GM19035 (cell line): ENCODE measurements around the gene MYO1D.
"Not testable (repeated sequence)": the region's sequence is repeated elsewhere in the genome, so short reads cannot be mapped to it uniquely, and the experiment has no call there.

Experiments used
- ATAC-seq: cut with Tn5 transposase; IDR thresholded peaks from one replicate; pipeline ENCODE4 v1.9.1; 2021; ENCODE audit not compliant: unreplicated experiment

The MYO1D gene

DNA sequence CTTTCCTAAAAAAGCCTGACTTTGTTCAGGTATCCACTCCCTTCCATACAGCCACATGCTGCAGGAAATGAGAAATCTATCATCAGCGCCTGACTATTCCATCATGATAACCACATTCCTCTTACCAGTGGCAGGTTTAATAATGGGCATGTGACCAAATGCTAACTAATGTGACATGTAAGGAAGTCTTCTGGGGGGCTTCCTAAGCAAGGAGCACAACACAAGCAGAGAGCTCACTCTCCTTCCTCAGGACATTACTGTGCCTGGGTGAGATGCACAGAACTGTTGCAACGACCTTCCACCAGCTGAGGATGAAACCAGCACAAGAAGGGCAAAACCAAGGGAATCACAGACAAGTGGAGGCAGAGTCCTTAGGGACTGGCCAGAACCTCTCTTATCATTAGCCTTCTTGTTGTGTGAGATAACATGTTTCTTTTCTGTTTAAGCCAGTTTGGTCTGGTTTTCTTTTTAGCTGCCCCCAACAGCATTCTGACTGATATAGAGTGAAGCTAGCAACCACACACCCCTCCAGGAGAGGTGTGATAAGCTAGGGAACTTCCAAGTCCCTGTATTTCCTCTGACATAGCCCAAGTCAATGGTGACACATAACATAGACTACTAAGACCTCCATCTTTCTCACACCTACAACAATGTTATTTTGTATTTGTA is 16.9 kb downstream of the MYO1D start:
- ATAC-seq, result no peak

DNA sequence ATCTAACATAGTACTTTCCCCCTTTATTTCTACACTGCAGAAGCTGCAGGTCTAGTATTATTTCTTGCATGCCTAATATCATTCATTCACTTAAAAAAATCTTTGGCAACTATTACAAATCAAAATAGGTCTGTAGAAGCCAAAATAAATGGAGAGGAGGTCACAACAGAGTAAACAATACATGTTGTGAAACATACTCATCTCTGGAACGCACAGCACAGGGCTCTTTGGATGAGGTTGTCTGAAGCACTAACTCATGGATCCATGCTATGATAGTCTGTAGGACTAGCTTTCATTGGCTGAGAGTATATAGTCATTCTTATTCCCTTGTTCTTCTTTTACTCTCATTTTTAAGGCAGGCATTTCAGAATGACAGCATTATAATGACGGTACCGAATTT is 21.3 kb downstream of the MYO1D start:
- ATAC-seq, result no peak

DNA sequence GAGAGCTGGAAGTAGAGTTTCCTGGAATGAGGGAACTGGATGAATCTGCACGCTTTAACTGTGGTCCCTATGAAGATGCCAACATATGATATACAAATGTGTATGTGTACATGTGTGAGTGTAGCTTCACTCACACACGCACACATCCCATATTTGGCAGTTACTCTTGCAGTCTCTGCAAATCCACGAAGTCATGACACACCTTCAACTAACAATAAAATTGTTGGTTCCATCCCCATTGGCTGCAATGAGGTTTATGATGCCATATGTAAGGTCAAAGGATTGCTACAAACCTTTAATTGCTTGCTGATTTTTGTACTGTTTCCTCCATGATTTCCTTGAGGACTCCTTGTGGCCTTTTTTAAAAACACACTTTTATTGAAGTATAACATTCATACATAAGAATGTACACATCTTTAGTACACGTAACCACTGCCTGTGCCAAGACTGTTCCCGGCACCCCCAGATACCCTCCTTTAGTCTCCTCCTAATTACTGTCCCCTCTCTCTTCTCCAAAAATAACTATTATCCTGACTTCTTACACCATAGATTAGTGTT is 22.0 kb downstream of the MYO1D start:
- ATAC-seq, result no peak

DNA sequence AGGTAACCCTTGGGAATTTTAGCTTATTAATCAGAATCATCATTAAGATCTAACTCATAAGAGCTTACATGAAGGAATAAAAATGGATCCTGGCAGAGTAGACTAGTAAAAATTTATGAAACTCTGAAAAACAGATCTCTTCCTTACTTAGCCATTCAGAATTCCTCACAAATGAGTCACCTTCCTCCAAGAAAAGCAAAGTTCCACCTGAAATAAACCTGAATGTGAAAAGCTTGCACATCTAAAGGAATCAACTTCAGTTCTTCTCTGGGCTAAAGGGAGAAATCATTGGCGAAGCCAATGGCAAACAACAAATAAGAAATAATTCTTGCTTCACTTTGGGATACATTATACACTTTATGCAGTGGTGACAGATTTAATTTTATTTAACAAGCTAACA is 22.7 kb downstream of the MYO1D start:
- no peak for ATAC-seq

DNA sequence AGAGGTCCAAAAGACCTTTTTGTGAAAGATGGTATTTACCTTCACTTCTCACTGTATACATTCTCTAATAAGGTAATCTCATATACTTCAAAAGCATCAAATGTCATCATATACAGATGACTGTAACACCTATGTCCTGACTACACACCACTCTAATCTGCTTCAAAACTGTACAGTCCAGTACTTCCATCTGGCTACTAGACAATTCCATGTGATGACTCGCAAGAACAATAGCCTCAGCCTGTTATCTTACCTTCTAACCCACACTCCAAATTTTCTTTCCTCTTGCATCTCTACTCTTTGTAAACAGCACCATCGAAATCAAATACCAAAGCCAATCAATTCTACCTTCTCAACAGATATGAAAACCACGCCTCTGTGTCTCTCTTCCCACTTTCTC is 24.1 kb downstream of the MYO1D start:
- ATAC-seq, result no peak

DNA sequence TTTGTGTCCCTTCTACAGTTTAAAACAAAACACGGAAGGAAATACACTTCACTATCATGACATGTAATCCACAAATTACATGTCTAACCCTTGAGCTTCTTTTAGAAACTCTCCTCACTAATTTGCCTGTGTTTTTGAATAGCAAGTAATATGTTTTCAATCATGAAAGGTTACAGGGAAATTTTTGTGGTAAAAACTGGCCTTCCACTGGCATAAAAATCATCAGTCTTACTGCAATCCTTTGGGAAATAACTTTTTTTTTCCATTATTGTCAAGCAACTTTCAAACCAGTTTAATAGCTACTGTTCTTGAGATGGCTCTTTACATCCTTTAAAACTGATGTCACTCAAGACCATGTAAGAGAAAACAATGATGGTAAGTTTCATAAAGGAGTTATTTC is 27.0 kb downstream of the MYO1D start:
- no peak for ATAC-seq

DNA sequence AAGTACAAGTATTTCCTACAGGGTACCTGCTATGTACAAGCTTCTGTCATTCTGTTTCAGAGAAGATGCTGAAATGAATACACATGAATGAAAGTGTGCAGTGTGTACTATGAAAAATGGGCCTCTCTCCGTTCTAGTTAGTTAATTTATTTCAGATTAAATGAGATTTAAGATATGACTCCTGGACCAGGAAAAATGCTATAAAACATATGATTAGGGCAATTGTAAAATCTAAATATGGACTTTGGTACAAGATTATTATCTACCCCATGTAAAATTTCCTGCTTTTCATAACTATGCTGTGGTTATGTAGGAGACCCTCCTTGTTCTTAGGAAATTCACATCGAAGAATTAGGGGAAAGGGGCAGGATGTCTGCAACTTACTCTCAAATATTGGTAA is 28.9 kb downstream of the MYO1D start:
- ATAC-seq, result no peak

DNA sequence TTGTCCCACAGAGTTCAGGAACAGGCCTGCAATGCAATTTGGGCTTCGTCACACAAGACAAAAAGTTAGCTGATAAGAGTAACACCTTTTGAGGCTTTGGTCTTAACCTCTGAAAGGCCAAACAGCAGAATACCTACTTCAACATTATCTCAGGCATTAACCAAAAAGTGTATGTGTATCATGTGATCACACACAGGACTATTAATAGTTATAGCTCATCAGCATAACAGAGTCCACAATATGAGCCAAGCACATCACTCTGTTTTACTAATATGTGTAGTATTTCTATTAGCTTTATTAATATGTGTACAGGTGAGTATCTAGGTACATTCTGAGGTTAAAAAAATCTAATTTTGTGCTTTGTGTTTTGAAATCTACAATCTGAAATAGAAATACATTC is 30.8 kb downstream of the MYO1D start:
- no peak for ATAC-seq

DNA sequence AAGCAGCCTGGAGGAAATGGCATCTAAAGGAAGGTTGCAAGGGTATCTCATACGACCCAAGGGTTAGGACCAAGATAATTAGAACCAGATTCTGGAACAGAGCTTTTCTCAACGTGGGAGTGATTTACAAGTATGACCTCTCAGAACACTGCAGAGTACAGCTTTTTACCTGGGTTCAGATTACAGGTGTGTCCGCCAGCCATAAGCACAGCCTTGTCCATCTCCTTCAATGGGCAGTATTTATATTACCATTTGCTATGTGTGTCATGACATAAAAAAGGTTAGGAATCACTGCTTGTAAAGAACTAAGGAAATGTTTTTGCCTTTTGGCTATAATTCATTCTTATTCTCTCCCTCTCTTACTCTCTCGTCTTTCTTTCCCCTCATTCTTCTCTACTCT is 36.7 kb downstream of the MYO1D start:
- no peak for ATAC-seq

DNA sequence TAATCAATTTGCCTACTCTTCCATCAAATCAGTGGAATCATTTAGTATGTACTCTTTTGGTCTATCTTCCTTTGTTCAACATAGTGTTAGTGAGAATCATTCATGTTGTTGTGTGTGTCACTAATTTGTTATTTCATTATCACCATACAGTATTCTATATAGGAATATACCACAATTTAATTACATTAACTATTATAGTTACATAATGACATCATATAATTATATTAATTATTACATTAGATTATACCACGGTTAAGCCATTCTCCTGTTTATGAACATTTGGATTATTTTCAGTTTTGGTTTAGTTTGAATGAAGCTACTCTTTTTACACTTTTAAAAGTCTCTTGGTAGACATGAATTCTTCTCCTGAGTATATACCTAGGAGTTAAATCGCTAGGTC is 40.4 kb downstream of the MYO1D start:
- no peak for ATAC-seq

DNA sequence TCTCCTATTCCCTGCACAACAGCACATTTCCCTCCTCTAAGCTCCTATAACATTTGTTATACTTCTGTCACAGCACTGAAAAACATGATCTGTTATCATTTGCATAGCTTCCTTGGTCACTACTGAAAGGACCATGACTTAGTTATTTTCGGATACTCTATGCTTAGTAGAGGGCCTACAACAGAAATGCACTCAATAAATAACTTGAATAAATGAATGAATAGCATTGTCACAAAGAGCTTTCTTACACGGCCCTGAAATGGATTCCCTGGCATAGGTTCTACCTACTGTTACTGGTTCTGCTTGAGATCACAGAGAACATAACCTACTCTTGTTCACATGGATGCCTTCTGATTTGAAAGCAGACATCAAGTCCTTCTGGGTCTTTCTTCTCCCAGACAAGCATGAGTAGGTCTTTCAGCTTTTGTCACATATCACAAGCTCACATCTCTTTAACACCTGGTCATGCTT is 41.6 kb downstream of the MYO1D start:
- peak; percentile 70 for ATAC-seq

DNA sequence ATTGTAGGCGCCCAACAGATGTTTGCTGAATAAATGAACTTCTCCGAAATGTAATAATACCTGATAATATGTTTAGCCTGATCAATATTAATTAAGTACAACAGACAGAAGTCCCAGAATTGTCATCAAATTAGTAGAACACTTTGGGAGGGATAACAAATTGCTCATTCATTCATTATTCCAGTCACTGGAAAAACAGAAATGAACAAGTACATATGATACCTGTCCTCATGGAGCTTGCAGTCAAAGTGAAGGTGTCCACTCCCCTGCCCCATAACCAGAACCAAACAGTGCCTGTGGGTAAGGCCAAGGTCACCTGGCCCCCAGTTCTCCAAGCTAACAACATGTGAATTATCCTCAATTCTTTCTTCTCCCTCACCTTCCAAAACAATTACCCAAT is 42.8 kb downstream of the MYO1D start:
- no peak for ATAC-seq

DNA sequence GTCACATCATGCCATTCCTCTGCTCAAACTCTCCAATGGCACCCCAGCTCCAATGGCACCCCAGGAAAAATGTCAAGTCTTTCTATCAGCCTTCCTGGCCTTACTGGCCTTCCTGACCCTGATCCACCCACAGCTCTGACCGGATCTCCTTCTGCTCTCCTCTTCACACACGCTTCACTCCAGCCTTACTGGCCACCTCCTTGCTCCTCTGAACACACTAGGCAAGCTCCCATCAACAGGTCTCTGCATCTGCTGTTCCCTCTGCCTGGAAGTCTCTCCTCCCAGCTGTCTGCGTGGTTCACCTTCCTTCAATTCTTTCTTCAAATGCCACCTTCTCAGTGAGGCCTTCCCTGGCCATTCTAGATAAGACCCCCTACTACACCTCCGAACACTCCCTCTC is 43.4 kb downstream of the MYO1D start:
- no peak for ATAC-seq

DNA sequence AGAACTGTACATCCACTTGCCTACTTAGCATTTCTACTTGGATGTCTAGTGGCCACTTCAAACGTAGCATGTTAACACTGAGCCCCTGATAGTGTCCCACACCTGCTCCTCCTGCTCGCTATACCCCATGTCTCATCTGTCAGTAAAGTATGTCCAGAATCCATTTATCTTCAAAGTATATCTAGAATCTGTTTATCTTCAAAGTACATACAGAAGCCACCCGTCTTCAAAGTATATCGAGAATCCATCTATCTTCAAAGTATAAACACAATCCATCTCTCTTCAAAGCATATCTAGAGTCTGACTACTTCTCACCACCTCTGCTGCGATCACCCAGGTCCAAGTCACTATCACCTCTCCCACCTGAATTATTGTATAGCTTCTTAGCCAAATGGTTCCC is 43.8 kb downstream of the MYO1D start:
- ATAC-seq, result no peak

DNA sequence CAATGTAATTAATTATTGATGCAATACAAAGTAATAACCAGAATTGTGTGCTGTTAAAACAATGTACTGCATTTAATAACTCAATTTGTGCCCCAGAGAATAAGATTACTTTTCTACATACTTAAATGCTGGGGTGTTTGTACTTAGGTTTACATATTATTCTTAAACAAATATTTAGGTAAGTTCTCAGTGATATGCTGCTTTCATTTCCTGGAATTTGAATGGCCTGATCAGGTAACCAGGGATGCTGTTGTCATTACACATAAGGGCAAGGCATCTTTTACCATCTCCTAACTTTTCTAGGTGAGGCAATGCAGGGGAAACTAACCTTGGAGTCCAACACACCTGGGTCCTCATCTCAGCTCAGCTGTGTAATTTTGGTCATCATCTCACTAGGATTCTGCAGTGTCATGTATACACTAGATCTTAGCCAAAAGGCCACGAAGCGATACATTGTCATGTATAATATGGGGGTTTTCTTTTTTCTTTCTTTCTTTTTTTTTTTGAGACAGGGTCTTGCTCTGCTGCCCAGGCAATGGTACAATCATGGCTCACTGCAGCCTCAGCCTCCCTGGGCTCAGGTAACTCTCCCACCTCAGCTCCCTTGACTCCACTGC is 45.2 kb downstream of the MYO1D start:
- no peak for ATAC-seq

DNA sequence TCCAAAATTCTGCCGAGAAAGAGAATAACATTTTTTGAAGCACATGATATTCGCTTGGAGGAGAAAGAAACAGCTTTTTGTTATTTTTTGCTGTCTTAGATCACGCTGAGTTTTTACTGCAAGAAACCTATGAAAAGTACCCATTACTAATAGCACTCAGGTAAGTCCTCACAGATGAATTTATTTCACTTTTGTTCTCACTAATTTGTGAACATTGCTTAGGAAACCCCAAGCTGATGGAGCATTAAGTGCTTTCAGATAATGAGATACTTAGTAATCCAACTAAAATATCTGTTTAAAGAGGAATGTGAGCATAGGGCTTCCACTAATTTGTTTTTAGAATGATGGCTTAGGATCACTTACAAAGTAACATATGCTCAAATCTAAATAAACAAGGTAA is 45.7 kb downstream of the MYO1D start:
- ATAC-seq, result no peak

DNA sequence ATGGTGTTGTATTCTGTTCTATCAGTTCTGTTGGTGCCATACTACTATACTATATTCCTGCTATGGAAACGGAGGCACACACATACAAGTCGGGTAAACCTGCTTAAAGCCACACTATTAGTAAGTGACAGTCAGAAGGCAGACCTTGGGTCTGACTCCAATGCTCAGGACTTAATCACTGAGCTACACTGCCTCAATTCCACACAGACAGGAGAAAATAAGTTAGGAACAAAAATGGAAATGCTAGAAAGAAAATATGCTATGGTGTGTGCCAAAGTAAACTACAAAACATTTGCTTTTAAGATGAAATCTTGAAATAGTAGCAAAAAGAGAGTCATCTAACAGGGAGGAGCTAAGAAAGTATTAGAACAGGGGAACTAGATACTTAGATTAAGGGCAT is 48.1 kb downstream of the MYO1D start:
- peak; percentile 6 for ATAC-seq

DNA sequence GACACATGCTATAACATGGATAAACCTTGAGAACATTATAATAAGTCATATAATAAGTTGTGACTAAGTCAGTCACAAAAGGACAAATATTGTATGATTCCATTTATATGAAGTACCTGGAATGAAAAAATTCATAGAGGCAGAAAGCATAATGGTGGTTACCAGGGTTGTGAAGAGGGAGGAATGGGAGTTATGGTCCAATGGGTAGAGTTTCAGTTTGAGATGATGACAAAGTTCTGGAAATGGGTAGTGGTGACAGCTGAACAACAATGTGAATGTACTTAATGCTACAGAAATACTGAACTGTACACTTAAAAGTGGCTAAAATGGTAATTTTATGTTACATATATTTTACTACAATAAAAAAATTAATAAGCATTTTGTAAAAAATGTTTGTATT is 49.7 kb downstream of the MYO1D start:
- ATAC-seq, result no peak

DNA sequence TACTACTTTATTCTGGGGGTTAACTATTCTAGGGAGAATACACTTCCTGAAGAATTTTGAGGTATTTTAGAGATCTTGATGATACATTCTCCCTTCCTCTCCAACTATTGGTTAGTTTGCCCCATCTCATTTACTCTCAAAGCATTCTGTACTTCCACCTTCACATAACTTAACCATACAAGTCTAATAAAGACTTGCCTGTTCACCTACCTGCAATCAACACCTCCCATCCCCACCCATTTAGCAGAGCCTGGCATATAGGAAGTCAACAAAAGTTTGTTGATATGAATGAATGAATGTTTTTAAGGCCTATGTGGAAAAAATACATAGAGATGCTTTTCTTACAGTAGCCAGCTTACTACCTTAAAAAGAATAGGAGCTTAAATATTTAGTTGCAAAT is 50.8 kb downstream of the MYO1D start:
- ATAC-seq, result no peak

DNA sequence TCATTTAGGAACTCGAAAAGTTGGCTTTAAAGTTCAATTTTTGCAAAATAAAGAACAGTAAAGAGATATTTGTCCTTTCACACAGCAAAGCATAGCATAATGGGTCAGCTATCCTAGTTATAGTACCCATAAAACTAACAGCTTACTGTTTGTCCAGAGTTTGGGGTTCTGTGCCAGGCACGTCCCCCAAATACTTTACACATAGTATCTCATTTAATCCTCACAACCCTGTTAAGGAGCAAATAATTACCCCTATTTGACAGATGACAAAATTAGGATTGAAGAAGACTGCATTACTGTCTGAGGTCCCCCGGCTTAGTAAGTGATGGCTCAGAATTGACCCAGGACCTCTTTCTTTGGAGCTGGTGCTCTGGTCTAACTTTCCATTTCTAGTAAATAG is 52.6 kb downstream of the MYO1D start:
- ATAC-seq, result no peak

DNA sequence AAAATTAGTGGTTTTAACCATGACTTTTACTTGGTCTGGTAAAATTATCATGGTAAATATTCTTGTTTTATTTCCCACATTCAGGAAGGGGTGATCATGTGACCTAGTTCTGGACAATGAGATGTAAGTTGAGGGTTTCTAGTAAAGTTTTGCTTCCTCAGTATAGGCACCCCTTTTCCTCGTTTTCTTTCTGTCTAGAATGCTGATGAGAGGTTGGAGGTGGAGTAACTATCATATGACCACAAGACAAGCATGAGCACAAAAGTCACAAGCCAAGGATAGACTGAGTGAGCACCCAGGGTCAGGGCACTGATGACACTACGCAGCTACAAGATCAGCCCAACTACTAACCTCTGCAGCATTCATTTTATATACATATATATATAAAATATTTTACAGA is 53.9 kb downstream of the MYO1D start:
- no peak for ATAC-seq

DNA sequence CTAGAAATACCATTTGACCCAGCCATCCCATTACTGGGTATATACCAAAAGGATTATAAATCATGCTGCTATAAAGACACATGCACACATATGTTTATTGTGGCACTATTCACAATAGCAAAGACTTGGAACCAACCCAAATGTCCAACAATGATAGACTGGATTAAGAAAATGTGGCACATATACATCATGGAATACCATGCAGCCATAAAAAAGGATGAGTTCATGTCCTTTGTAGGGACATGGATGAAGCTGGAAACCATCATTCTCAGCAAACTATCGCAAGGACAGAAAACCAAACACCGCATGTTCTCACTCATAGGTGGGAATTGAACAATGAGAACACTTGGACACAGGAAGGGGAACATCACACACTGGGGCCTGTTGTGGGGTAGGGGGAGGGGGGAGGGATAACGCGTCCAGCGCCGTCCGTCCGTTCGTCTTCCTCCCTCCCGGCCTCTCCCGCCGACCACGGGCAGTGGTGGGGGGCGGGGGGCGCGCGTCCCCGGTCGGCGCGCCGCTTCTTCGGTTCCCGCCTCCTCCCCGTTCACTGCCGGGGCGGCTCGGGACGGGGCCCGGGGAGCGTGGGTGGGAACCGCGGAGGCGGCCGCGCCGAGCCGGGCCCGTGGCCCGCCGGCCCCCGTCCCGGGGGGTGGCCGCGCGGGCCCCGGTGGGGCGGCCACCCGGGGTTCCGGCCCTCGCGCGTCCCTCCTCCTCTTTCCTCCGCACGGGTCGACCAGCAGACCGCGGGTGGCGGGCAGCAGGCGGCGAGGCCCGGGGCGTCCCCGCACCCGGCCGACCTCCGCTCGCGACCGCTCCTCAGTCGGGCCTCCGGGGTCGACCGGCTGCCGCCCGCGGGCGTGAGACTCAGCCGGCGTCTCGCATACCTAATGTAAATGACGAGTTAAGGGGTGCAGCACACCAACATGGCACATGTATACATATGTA is 54.7 kb downstream of the MYO1D start:
- not testable (repeated sequence) for ATAC-seq
